CD4-positive, alpha-beta T cell treated with Interleukin-21 for 1 hour (primary cell): ENCODE data around the gene DYNLT4.
A peak's percentile ranks its signal among the peaks of the same experiment; 100 is the strongest.
"Not testable (repeated sequence)": the region's sequence is repeated elsewhere in the genome, so short reads cannot be mapped to it uniquely, and the experiment has no call there.

ENCODE experiments used
- DNase-seq: peaks from one replicate; pipeline ENCODE4 v3.0.0-alpha.2; 2020

Gene DYNLT4

DNA sequence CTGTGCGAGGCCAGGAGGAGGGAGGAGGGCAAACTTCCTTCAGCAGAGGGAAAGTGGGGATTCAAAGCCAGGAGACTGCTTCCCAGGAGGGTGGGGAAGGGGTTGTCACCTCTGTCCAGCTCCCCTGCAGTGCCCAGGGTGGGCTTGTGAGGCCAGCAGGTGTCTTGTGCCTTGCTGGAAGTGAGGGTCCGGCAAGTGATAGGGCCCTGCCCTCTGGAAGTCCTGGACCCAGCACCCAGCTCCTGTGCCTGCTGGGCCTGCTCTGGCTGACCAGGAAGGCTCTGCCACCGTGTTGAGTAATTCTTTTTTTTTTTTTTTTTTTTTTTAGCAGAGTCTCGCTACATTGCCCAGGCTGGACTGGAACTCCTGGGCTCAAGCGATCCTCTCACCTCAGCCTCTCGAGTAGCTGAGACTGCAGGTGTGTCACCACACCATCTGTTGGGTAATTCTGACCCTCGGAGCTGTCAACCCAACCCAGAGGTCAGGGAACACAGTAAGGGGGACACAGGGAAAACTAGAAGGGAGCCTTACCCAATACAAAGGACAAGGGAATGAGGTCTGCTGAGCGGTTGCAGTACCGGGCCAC lies 20.2 kb downstream of the DYNLT4 start:
- no peak for DNase-seq

DNA sequence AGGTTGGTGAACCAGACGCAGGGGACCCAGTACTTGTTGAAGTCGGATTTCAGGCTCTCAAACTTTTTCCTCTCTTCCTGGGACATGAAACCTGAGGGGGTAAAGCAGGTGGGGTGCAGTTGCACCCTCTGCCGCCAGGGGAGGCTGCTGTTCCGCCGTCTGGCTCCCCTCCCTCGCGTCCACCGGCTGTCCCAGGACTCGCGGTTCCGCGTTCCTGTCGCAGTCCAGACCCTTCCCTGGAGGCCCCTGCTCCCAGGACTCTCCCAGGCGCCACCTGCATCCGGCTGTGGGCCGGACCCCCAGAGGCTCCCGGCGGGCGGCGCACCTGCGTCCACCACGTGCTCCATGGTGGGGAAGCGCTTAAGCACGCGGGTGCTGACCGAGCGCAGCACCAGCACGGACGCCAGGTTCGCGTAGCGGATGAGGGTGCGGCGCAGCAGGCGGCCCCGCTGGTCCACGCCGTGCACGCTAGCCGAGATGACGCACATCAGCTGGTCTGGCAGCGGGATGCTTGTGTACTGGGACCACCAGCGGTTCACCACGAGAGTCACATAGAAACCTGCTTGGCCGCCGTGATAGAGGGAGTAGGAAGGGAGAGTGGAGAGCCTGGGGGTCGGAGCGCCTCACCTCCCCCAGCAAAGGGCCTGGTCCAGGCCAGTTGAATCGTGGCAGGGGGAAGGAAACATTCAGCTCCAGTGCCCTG lies 20.9 kb downstream of the DYNLT4 start:
- peak; percentile 81 for DNase-seq

DNA sequence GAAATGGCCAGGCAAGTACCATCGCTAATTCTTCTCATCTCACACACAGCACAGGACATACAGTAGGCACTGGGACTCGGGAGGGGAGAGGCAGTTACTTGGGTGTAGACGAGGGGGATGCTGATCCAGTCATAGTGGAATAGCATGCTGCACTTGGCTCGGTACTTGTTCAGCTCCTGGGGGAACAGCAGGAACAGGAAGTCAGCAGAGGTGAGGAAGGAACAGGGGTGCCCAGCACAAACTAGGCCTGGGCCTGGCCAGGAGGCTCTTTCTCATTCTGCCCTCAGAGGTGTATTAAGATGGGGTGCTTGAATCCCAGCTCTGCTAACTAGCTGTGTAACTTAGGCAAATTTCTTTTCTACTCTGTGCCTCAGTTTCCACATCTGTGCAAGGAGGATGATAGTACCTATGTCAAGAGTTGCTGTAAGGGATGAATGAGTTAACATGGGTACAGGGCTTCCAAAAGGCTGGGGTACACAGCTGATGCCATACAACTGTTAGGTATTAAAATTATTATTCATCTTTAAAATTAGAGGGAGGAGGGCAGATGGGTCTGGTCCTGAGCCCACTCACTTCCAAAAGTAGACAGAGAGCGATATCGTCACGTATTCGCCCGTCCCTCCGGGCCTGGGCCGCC lies 21.5 kb downstream of the DYNLT4 start:
- DNase-seq: no peak

DNA sequence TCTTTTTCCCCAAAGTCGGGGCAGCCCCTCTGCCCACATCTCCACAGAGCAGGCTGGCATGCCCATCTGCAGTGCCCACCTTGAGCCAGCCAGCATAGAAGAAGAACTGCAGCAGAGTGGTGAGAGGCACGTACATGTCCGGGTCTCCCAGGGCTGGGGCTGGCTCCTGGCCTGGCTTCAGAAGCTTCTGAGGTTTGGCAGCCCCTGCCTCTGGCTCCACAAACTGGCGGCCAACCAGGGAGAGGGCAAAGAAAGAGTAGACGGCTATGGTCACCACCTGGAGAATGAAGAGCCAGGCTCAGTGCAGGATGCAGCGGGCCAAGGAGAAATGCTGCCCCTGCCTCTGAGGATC lies 22.1 kb downstream of the DYNLT4 start:
- DNase-seq: no peak

DNA sequence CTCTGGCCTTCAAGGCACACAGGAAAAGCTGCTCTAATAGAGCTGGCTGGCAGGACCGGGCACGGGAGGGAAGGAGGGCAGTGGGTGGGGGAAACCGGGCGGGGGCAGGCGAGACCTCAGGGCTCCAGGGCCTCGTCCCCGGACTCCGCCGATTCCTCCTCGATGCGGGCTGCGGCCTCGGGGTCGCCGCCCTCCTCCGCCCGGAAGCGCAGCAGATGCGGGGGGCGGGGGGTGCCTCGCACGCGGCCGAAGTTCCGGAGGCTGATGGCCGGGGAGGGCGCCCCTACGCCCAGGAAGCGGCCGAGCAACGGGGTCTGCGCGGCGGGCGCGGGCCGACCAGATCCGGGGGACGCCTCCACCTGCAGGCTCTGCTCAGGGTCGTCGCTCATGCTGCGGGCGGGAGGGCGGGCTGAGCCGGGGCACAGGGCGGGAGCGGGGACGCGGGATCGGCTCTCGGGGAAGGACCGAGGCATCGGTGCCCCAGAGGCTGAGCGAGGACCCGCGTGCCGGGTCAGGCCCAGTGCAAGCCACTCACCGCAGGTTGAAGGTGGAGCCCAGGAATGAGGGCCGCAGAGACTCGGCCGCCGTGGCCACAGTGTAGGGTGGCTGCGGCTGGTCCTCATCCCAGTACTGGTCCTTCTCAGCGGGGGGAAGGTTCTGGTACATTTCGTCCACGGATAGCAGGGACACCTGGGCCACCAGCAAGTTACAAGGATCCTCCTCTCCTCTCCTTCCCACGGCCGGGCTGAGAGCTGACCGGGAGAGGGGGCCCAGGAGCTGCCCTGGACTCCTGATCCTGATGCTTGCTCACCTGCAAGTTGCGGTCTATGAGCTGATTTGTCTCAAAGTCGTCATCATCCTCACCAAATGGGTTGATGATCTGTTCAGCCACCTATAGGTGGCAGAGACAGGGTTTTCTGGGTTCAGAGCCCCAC lies 22.8 kb downstream of the DYNLT4 start:
- DNase-seq: peak; percentile 38

DNA sequence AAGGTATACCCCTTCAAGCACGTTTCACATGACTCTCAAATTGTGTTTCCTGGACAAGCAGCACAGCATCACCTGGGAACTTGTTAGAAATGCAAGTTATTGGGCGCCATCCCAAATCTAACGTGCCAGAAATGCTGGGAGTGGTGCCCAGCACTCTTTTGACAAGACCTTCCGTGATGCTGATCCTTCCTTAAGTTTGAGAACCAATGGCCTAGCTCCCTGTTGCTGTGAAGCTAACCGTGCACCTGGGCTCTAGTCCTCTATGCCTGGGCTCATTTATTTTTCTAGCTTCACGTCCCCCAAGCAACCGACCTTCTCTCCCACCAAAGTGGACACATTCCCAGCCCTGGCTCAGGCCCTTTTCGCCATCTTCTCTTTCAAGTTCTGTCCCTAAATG lies 23.5 kb downstream of the DYNLT4 start:
- DNase-seq: no peak

DNA sequence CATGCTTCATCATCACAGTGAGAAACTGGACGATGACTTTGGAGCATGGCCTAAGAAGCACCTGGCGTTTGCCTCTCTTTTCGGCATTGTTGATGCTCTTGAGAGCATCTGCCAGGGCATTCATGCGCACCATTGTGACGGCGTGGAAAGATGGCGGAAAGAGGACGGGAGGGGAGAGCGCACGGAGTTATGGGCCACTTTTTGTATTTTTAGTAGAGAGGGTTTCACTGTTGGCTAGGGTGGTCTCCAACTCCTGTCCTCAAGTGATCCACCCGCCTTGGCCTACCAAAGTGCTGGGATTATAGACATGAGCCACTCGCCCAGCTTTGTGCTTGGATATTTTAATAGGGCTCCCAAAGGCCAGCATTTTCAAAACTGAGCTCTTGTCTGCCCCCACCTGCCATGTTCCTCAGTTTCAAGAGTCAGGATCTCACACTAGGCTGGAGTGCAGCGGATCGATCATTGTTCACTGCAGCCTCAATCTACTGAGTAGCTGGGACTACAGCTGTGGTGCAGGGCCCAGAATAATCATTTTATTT lies 26.5 kb downstream of the DYNLT4 start:
- DNase-seq: no peak

DNA sequence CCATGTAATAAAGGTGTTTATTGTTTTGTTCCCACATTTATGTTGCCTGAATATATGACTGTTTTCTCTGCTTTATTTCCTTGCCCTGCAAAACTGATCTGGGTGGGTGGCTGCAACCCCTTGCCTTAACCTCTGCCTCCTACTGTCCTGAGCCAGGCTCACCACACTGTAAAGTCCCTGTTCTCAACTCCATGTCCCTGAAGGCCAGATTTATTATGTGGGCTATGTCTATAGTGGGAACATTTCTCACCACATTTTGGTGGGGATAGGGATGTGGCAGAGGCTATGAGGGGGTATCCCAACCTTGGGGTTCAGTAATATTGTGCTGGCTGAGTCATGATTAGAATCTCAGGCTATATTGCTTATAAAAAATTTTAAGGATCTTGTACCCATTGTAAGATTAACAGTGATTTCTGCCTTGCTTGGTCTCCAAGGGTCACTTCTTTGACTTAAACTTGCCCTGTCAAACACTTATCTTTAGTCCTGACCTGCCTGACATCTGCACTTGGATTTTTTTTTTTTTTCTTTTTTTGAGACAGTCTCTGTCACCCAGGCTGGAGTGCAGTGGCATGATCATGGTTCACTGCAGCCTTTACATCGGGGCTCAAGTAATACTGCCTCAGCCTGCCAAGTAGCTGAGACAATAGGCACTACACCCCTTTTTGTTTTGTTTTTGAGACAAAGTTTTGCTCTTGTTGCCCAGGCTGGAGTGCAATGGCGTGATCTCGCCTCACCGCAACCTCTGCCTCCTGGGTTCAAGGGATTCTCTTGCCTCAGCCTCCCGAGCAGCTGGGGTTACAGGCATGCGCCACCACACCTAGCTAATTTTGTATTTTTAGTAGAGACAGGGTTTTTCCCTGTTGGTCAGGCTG lies 28.2 kb downstream of the DYNLT4 start:
- no peak for DNase-seq

DNA sequence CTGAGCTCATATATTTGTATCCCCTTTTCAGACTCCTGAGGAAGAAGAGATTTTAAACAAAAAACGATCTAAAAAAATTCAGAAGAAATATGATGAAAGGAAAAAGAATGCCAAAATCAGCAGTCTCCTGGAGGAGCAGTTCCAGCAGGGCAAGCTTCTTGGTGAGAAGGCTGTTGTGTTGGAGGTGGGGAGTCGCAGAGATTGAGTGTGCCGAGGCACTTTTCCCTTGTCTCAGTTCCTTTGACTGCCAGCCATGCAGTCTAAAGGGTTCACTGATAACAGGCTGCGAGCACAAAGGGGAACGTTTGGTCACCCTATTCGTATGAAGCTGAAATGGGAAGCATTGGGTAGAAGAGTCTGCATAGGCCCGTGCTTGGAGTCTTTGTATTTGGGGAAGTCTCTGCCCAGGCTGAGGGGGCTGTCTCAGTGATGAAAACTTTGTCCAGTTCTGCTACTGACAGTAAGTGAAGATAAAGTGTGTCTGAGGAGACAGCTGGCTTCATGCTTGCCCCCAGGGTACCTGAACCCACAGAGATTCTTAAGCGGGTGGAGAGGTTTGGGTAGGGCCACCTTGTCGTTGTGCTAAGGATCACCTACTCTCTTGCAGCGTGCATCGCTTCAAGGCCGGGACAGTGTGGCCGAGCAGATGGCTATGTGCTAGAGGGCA lies 29.0 kb downstream of the DYNLT4 start:
- no peak for DNase-seq

DNA sequence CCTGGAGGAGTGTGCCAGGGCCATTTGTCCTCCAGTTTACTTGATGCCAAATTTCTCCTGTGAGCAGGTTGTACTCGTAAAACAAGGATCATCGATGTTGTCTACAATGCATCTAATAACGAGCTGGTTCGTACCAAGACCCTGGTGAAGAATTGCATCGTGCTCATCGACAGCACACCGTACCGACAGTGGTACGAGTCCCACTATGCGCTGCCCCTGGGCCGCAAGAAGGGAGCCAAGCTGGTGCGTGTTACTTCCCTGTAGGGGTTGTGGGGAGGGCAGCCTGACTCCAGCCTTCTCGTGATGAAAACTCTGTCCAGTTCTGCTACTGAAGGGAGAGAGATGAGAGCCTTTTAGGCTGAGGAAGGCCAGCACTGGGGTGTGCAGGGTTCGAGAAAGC lies 29.6 kb downstream of the DYNLT4 start:
- DNase-seq: no peak

DNA sequence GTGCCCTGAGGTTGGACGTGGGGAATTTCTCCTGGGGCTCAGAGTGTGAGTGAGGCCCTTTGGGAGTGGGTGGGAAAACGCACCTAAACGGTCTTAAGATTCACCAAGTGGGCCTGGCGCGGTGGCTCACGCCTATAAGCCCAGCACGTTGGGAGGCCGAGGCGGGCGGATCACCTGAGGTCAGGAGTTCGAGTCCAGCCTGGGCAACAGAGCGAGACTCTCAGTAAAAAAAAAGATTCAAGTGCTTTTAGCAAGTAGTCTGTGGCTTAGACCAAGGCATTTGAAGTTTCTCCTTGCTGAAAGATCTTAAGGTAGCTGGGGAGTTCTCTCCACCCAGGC lies 30.5 kb downstream of the DYNLT4 start:
- DNase-seq: no peak

DNA sequence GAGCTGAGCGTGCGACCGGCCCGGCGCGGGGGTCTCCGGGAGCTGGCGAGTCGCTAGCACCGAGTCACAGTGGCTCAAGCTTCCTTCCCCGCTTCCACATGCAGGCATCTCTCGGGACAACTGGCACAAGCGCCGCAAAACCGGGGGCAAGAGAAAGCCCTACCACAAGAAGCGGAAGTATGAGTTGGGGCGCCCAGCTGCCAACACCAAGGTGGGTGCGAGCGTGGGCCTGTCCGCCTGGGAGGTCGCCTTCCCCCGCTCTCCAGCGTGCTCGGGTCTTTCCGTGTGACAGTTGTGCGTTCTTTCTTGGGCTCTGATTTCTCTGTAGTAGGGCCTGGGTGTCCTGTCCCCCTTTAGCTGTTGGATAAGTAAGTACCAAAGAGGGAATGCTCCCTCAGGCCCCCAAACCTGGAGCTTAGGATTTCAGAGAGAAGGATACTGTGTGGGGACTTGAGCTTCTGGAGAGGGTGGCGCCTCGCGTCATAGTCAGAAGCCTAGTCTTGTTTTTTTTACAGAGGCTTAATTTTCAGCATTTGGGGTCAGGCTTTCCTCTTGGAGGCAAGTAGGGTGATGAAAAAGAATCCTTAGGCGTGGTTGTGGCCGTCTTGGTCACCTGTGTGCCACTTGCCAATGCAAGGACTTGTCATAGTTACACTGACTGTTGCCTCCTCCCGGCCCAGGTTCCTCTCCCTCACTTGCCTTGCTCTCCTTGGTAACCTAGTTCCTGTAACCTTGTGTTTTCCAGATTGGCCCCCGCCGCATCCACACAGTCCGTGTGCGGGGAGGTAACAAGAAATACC lies 31.0 kb downstream of the DYNLT4 start:
- peak; percentile 58 for DNase-seq

DNA sequence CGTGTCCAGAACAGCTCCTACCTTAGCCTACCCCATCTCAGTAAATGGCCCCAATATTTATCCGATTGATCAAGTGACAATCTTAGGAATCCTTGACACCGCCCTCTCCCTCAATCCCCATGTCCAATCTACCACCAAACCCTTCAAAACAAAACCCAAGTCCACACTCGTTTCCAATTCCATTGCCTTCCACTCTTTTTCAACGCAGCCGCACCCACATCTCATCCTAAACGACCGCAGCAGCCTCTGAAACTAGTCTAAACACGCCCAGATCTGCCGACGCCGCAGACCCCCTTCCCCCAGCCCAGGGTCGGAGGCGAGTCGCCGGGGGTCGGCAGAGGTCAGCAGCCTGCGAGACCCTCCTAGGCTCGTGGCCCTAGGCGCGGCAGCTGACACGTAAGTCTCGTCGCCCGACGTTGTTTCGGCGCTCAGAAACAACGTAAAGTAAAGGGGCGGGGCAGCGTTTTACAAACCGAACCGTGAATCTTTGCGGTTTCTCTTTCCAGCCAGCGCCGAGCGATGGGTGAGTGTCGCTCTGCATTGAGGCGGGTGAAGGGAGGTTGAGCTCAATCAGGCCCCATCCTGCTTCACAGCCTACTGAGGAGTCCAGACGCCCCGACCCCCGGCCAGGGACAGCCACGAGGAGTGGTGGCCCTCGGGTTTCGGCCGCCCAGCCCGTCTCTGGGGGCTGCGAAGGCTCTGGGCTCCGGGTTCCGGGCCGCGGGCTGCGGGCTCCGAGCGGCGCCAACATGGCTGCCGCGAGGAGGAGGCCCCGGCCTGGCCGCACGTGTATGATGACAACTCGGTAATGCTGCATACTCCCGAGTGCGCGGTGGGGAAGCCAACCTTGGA lies 31.8 kb downstream of the DYNLT4 start, which contains the start of gene RPS8:
Gene RPS8, plus strand, starts transcription at position 463 of the 852 bp plus-strand sequence. Its CDS starts 57 bp downstream, at position 520.
- DNase-seq: peak; percentile 92

DNA sequence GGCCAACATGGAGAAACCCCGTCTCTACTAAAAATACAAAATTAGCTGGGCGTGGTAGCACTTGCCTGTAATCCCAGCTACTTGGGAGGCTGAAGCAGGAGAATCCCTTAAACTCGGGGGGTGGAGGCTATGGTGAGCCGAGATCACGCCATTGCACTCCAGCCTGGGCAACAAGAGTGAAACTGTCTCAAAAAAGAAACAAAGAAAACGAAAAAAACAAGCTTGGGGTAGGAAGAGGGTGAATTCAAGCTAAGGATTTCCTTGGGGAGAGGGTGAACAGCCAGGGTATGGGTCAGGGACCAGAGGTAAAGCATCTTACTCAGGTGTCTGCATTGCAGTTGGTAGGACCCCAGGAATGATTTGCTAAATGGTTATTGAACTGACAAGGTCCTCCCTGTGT lies 40.7 kb downstream of the DYNLT4 start:
- DNase-seq: not testable (repeated sequence)

DNA sequence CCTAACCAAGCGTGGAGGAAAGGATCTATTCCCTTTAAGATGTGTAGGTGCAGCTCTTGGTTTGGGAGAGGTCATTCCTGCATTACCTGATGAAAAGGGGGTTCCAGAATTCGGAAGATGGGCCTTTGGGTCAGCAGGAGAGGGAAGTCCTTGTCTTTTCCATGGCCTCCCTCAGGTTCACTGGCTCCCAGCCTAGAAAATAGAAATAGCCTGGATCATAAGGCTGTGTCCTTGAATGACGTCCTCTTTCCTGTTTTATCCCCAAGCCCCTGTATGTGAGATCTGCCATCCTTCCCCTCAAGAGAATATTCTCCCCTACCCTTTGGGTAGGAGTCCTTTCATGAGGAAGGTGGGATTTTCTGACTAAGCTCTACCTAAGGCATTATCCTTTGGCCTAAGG lies 46.3 kb downstream of the DYNLT4 start:
- no peak for DNase-seq

DNA sequence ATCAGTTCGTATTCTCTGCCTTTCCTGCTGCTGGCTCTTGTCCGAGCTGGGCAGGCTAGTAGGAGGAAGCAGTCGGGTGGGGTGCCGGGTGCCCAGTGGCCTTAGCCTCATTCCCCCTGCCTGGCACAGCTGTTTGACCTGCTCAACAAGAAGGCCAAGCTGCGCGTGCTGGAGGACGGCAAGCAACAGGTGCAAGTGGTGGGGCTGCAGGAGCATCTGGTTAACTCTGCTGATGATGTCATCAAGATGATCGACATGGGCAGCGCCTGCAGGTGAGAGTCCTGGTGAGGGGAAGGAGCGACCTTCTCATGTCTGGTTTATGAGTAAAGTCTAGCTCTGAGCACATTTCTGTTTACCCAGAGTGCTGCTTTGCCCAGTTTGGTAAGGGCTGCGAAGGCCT lies 48.1 kb downstream of the DYNLT4 start:
- no peak for DNase-seq

DNA sequence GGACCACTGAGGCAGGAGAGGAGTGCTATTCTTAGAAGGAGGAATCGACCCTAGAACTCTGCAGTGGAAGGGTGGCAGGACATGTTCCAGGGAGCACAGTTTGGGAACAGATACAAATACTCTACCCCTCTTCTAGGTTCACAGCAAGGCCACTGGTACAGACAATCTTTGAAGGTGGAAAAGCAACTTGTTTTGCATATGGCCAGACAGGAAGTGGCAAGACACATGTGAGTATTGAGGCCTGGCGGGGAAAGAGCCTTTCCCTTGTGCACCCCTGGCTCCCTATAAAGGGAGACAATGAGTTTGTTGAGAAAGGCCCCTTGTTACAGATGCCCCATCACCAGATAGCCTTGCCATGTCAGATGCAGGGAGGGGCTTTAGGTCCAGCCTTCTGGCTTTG lies 49.7 kb downstream of the DYNLT4 start:
- no peak for DNase-seq
